Measurements from ENCODE around the gene ANKRD11. TPM values are rescaled to one million over a fixed set of nuclear protein-coding genes. Genes with fewer than 3 reads are reported as not detected.
A peak's percentile ranks its signal among the peaks of the same experiment; 100 is the strongest.

Gene ANKRD11
- polyA plus RNA-seq, 3 donors, result 3.2 to 62.4 (median 5.4) TPM

DNA sequence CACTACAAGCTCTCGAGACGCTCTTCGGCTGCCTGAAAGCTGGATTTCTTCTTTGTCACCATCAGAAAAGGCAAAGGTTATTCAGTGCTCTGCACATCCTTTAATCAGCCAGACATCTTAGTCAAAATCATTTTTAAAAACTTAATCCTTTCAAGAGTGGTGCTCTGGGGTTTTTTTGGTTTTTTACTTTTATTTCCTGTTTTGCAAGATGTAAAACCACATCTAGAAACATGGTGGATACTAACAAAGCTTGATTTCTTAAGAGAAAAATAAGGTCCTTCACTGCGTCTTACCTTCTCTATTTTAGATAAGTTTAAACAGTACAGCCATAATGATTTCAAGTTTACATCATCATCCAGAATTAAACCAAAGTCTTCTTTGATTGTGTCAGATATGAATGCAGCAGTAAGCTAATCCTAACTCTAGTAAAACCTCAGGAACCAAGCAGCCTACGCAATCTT lies 6.3 kb downstream of the ANKRD11 start:
- Histone ChIP-seq H3K36me3 (replicated peaks in 1 of 2; ENCODE audit: control insufficient read depth in 1 of 2, insufficient read depth in 2 of 2, low read length in 2 of 2) (peaks cover 0 to 4% of the 10 kb centered on the region in 2 donors), H4K20me1 (ENCODE audit: insufficient read depth, low read length) (peaks cover 100% of the 10 kb centered on the region), H3K27me3 (ENCODE audit: control insufficient read depth in 2 of 2, insufficient read depth in 2 of 2, low read length in 2 of 2) (no peaks in the 10 kb centered on the region), H2AFZ (ENCODE audit: insufficient read depth, low read depth, low read length, poor library complexity, severe bottlenecking) (no peak overlapping the region), H3K4me2 (replicated peaks; ENCODE audit: extremely low read depth, low read length, poor library complexity, severe bottlenecking) (peak overlapping the region; percentile 62), H3K4me1 (ENCODE audit: control insufficient read depth in 1 of 2, insufficient read depth in 2 of 2, low read length in 2 of 2) (peaks cover 75 to 90% of the 10 kb centered on the region in 2 donors), H3K9ac (ENCODE audit: insufficient read depth, low read length, poor library complexity, severe bottlenecking) (no peak overlapping the region), H3K79me2 (ENCODE audit: insufficient read depth, low read length) (peaks cover 100% of the 10 kb centered on the region), H3K27ac (ENCODE audit: low read depth in 1 of 2, low read length in 2 of 2) (peak overlapping the region; percentile 31 to 69), H3K4me3 (replicated peaks in 1 of 3; ENCODE audit: low read depth in 2 of 3, low read length in 3 of 3) (peak overlapping the region in 1 of 3 experiments; percentile 58), H3K9me3 (replicated peaks in 1 of 2; ENCODE audit: control insufficient read depth in 1 of 2, insufficient read depth in 1 of 2, low read length in 2 of 2) (no peaks in the 10 kb centered on the region)
- peaks cover 39 to 42% of the 10 kb centered on the region in 2 donors for H3K36me3 Mint-ChIP-seq
- peaks cover 0 to 2% (median 0%) of the 10 kb centered on the region in 7 donors for H3K9me3 Mint-ChIP-seq
- intact Hi-C loops (cut with micrococcal nuclease), result no loop called here
- H3K27me3 Mint-ChIP-seq (ENCODE audit: low read depth in 3 of 3), result peaks cover 0 to 6% (median under 1%) of the 10 kb centered on the region in 3 donors
- H3K4me3 Mint-ChIP-seq, result peak overlapping the region; percentile 13 to 76
- H3K27ac Mint-ChIP-seq, result peak overlapping the region; percentile 70 to 96 (median 89)
- H3K4me1 Mint-ChIP-seq, result peaks cover 89% of the 10 kb centered on the region
- TF ChIP-seq, protein P1, sequence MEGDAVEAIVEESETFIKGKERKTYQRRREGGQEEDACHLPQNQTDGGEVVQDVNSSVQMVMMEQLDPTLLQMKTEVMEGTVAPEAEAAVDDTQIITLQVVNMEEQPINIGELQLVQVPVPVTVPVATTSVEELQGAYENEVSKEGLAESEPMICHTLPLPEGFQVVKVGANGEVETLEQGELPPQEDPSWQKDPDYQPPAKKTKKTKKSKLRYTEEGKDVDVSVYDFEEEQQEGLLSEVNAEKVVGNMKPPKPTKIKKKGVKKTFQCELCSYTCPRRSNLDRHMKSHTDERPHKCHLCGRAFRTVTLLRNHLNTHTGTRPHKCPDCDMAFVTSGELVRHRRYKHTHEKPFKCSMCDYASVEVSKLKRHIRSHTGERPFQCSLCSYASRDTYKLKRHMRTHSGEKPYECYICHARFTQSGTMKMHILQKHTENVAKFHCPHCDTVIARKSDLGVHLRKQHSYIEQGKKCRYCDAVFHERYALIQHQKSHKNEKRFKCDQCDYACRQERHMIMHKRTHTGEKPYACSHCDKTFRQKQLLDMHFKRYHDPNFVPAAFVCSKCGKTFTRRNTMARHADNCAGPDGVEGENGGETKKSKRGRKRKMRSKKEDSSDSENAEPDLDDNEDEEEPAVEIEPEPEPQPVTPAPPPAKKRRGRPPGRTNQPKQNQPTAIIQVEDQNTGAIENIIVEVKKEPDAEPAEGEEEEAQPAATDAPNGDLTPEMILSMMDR (IDR thresholded peaks at IDR 0.05), result no peak
- DNase-seq, result peak in 2 of 3 donors; percentile 50 to 58
- WGBS (ENCODE audit: insufficient coverage), result no CpG with 5 or more reads among the region's 5 CpGs

DNA sequence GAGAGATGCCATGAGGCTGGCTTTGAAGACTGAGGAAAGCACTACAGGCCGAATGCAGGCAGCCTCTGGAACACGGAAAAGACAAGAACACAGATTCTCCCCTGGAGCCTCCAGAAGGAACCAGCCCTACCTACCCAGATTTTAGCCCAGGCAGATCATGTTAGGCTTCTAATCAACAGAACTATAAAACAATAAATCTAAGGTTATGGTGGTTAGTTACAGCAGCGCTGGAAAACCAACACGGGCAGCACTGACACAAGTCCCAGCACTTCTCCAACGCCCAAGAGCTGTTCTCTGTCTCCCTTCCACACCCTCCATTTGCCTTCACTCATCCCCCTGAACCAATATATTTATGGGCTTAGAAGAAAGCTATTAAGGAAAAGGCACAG lies 7.5 kb downstream of the ANKRD11 start:
- Mint-ChIP-seq H3K36me3 (peaks cover 39 to 44% of the 10 kb centered on the region in 2 donors), H3K27me3 (ENCODE audit: low read depth in 3 of 3) (peaks cover 0 to 3% (median 0%) of the 10 kb centered on the region in 3 donors), H3K4me3 (no peak overlapping the region), H3K9me3 (peaks cover 0 to 2% (median 0%) of the 10 kb centered on the region in 7 donors), H3K4me1 (peaks cover 89% of the 10 kb centered on the region), H3K27ac (peak overlapping the region in 6 of 7 donors; percentile 65 to 89 (median 71))
- peak overlapping the region in 1 of 2 donors; percentile 15 for H3K27ac ChIP-seq (ENCODE audit: low read depth in 1 of 2, low read length in 2 of 2)
- no peak for DNase-seq
- peaks cover 69 to 90% of the 10 kb centered on the region in 2 donors for H3K4me1 ChIP-seq (ENCODE audit: control insufficient read depth in 1 of 2, insufficient read depth in 2 of 2, low read length in 2 of 2)
- WGBS (ENCODE audit: insufficient coverage), result 86% methylated on average over 1 of the region's 5 CpGs
- no peak overlapping the region for H2AFZ ChIP-seq (ENCODE audit: insufficient read depth, low read depth, low read length, poor library complexity, severe bottlenecking)
- H3K9ac ChIP-seq (ENCODE audit: insufficient read depth, low read length, poor library complexity, severe bottlenecking), result no peak overlapping the region
- H3K79me2 ChIP-seq (ENCODE audit: insufficient read depth, low read length), result peaks cover 100% of the 10 kb centered on the region
- no peaks in the 10 kb centered on the region for H3K9me3 ChIP-seq (replicated peaks in 1 of 2; ENCODE audit: control insufficient read depth in 1 of 2, insufficient read depth in 1 of 2, low read length in 2 of 2)
- H3K4me2 ChIP-seq (replicated peaks; ENCODE audit: extremely low read depth, low read length, poor library complexity, severe bottlenecking), result peak overlapping the region; percentile 25
- no peaks in the 10 kb centered on the region for H3K27me3 ChIP-seq (ENCODE audit: control insufficient read depth in 2 of 2, insufficient read depth in 2 of 2, low read length in 2 of 2)
- no peak overlapping the region for H3K4me3 ChIP-seq (replicated peaks in 1 of 3; ENCODE audit: low read depth in 2 of 3, low read length in 3 of 3)
- peaks cover 100% of the 10 kb centered on the region for H4K20me1 ChIP-seq (ENCODE audit: insufficient read depth, low read length)
- TF ChIP-seq, protein P1 (IDR thresholded peaks at IDR 0.05), result no peak
- peaks cover 0 to 4% of the 10 kb centered on the region in 2 donors for H3K36me3 ChIP-seq (replicated peaks in 1 of 2; ENCODE audit: control insufficient read depth in 1 of 2, insufficient read depth in 2 of 2, low read length in 2 of 2)
- intact Hi-C loops (cut with micrococcal nuclease), result no loop called here

Data from CD14-positive monocyte (primary cell).